HG03139 (cell line): ENCODE results near the gene SOX15.
A peak's percentile ranks its signal among the peaks of the same experiment; 100 is the strongest.

ENCODE experiments used
- ATAC-seq: cut with Tn5 transposase; IDR thresholded peaks from one replicate; pipeline ENCODE4 v1.9.1; 2021; ENCODE audit not compliant: unreplicated experiment

SOX15 gene

GRCh38 chr17:7579001-7579833, 10.7 kb downstream of the SOX15 start, which contains the start of gene CD68:
Gene CD68, plus strand, starts transcription at chr17:7579638. Its CDS starts 40 bp downstream, at chr17:7579678.
- no peak for ATAC-seq

- ATAC-seq, result no peak
Measured at GRCh38 chr17:7577327-7578199, 12.3 kb downstream of the SOX15 start.

- no peak for ATAC-seq
Measured at GRCh38 chr17:7576432-7576937, 13.4 kb downstream of the SOX15 start.

GRCh38 chr17:7575959-7576358, 13.9 kb downstream of the SOX15 start:
- ATAC-seq, result no peak

- ATAC-seq, result no peak
Measured at GRCh38 chr17:7575481-7575883, 14.4 kb downstream of the SOX15 start.

DNA sequence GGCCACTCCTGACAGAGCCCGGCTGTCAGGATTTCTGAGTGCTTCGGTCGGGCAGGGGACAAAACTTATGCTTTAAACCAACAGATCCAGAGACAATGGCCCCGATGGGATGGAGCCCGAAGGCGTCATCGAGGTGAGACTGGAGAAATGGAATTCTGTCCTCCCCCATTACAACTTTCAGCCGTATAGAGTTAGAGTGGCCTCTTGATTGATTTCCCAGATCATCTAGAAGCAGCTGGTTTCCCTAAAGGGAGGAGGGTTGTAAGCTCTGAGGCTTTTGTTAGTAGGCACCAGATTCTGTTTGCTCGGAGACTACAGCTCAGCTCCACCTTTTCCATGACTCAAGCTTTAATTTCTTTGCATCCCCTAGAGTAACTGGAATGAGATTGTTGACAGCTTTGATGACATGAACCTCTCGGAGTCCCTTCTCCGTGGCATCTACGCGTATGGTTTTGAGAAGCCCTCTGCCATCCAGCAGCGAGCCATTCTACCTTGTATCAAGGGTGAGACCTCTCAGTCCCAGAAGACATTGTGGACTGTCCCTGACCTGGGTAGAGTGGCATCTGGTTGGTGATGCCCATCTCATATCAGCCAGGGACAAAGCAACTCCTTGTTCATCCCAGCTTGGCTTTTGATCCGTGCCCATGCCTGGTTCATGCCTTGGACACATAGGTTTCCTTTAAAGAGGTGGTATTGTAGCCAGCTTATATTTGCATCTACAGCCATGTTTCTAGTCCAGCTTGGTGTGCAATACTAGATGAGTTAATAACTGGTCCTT, 15.5 kb downstream of the SOX15 start:
- no peak for ATAC-seq

- no peak for ATAC-seq
Measured at GRCh38 chr17:7573324-7574080, 16.4 kb downstream of the SOX15 start.

DNA sequence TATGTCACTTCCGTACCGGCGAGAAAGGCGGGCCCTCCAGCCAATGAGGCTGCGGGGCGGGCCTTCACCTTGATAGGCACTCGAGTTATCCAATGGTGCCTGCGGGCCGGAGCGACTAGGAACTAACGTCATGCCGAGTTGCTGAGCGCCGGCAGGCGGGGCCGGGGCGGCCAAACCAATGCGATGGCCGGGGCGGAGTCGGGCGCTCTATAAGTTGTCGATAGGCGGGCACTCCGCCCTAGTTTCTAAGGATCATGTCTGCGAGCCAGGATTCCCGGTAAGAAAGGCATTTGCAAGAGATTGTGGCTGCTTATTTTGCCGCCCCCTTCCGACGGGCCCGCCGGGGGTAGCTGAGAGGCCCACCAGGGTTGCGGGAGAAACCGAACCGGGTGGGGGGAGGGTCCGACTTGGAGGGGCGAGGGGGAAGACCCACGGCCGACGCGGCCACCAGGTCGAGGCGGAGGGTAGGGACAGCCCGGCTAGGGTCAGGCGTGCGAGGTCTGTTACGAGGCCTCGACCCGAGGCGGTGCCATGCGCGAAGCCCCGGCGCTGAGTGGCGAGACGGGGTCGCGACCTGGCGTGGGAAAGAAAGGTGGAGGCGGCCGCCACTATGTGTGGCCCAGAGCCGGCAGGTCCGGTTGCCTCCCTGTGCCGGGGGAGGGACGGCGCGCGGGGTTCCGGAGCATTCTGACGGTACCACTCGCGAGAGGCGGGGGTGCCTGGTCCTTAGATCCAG, 17.1 kb downstream of the SOX15 start:
- peak; percentile 75 for ATAC-seq

DNA sequence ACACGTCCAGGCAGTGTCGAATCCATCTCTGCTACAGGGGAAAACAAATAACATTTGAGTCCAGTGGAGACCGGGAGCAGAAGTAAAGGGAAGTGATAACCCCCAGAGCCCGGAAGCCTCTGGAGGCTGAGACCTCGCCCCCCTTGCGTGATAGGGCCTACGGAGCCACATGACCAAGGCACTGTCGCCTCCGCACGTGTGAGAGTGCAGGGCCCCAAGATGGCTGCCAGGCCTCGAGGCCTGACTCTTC, 17.6 kb downstream of the SOX15 start:
- ATAC-seq, result no peak

- ATAC-seq, result no peak
Measured at GRCh38 chr17:7570351-7570750, 19.5 kb downstream of the SOX15 start.

DNA sequence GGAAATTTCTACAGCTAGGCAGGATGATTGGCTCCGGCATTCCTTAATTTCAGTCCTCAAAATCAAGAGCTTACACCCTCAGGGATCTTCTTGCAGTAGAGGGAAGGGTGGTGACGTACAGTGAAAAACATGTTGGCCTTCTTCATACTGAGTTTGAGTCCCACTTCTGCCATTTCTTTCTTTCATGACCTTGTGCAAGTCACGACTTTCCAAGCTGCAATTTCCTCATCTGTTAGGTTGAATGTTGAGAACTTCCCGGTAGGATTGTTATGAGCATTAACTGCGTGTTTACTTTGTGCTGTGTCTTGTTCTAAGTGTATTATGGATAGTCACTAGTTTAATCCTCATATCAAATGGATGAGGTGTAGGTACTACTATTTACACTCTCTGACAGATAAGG, 20.3 kb downstream of the SOX15 start:
- ATAC-seq, result no peak

GRCh38 chr17:7563115-7563869, 26.6 kb downstream of the SOX15 start:
- no peak for ATAC-seq

DNA sequence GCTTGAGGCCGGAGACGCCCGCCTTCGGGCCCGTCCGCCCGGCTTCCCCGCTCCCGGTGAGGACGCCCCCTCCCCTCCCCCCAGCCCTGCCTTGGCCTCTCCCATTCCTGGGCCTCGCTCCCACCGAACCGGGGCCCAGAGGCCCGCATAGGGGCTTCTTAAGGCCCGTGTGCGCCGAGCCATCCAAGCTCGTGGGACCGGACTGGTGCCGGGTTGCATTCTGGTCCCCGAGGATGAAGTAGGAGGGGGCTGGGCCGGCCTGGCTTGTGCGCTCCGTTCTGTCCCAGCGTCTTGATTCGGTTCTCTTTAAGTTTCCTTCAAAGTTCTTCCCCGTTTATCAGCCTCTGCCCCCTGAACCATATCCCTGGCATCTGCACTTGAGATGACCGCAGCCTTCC, 27.7 kb downstream of the SOX15 start:
- no peak for ATAC-seq

GRCh38 chr17:7561589-7562207, 28.2 kb downstream of the SOX15 start, which contains the start of gene SENP3:
Gene SENP3, plus strand, starts transcription at chr17:7561919. Its CDS starts 1,158 bp downstream, at chr17:7563077.
- peak; percentile 66 for ATAC-seq

- ATAC-seq, result no peak
Measured at GRCh38 chr17:7561028-7561575, 28.8 kb downstream of the SOX15 start.

DNA sequence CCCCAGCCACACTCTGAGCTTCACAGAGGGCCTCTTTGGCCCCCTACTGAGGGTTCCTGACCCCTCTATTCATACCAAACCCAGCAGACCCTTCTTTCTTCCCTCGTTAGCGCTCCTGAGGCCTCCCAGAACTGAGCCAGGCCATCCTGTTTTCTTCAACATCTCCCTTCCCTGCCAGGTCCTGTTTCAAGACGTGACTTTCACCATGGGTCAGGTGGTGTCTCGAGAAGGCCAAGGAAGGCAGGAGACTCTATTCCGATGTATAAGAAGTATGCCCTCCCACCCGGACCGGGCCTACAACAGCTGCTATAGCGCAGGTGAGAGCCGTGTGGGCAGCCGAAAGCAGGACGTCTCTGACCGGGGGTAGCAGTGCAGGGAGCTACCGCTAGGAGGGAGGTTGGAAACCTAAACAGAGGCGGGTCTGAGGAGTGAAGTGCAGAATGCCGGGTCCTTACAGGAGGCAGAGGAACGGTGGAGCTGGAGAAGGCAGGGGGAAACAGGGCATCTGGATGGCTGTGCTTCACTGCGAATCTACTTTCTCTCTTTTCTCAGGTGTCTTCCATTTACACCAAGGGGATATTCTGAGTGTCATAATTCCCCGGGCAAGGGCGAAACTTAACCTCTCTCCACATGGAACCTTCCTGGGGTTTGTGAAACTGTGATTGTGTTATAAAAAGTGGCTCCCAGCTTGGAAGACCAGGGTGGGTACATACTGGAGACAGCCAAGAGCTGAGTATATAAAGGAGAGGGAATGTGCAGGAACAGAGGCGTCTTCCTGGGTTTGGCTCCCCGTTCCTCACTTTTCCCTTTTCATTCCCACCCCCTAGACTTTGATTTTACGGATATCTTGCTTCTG, 29.5 kb downstream of the SOX15 start:
- no peak for ATAC-seq
